ENCODE measurements around the gene RPL32.
"Not testable (repeated sequence)": the region's sequence is repeated elsewhere in the genome, so short reads cannot be mapped to it uniquely, and the experiment has no call there.

The RPL32 gene
- 946 to 1,015 reads per million in 2 donors for total RNA-seq

DNA sequence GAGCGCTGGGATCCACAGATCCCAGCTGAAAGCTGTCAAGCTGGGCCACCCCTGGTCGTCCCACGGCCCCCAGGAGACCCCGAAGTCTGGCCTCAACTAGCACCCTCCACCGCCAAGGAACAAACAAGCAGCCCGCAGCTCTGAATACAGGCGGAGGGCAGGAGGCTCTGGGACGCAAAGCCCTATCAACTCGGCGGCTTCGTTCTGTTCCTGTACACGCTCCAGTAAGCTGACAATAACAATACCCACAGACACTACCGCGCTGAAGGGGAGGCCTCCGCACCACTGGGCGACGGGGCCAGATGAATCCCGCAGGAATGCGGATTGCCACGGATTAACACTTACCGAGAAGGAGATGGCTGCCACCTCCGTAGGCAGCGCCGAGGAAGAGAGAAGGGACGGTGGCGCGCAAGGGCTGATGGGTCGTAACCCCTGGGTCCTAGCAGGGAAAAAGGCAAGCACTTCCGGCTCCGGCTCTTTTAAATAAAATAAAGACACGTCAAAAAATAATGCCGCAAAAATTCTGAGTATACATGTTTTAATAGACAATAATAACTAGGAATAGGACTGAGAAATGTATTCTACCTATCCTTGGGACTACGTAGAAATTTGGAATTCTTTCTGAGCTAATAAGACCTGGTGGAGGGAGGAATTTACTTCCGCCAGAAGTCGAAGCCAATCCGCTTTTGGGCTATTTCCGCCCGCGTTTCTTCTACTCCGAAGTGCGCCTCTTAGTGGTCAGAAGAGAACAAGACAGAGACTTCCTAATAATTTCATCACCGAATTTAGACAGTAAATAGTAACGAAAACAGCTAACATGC is at the start of gene RPL32:
Gene RPL32 (minus strand): TSS at position 417 of the 821 bp plus-strand sequence. CDS start 1,328 bp downstream, outside the sequence.
- DNase-seq, result peak; percentile 48

DNA sequence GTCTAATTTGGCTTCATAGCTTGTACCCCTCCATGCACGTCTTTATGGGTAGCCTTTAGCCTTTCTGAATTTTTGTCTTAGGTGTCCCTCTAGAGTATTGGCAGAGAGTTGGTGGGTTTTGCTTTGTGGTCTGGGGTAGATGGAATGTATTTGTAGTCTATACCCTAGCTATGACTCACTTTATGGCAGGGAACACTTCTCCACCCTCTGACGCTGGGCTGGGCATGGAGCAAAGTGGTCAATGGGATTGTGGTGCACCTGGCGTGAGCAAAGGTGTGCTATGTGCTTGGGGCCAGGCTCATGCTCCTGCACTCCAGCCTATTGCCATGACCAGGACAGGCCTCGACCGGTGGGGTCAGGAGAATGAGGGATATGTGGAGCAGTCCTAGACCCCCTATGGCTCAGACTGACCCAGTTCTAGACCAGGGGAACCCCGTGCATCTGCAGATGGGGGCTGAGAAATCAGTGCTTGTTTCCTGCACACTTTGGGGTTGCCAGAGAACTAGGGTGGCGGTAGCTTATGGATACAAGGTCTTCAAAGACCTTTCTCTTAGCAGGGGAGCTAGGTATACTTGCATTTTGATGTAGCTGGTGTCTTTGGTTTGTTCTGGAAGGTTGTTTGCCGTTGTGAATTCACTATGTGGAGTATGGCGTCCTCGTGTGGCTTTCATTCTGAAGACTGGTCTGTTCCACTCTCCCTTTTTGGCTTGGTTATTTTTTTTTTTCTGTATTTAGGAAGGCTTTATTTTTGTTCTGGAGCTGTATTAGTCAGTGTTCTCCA is 49.4 kb upstream of the RPL32 start:
- no peak for DNase-seq

DNA sequence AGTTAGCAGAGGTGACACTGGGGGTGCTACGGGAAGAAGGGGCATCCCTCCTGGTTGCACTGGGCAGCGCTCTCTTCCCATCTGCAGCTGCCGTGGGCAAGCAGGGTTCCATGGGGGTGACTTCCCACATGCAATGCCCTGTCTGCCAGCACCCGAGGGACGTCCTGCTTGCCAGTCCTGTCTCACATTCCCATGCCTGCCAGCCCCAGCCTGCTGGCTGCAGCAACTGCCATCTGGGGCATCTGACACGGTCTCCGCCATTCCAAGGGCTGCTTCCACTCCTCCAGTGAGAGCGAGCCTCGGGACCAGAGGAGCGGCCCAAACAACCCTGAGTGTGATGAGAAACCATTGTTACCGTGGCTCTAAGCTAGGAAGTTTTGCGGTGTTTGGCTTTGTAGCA is 45.4 kb upstream of the RPL32 start:
- no peak for DNase-seq

DNA sequence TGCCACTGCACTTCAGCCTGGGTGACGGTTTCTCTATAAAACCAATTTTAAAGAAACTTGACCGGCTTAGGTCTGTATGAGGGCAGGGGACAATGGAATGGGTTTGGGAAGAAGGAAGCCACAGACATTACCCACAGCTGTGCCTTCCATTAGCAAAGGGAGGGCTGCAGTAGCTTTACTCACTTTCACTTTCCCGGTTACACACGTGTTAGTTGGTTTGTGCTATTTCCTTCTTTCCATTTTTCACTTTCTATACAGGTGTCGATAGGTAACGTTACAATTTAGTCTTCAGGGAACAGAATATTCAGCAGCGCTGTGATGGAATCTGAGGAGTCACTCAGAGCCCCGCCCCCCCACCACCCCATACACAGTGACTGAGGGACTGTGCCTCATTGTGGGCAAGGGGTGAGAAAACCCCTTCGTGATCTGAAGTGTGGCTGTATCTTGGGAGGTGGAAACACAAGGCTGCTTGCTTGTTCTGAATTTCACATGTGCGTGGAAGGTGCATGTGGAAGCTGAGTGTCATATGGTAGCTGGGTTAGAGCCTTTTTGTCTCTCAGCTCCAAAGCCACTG is 44.8 kb upstream of the RPL32 start:
- DNase-seq, result no peak

DNA sequence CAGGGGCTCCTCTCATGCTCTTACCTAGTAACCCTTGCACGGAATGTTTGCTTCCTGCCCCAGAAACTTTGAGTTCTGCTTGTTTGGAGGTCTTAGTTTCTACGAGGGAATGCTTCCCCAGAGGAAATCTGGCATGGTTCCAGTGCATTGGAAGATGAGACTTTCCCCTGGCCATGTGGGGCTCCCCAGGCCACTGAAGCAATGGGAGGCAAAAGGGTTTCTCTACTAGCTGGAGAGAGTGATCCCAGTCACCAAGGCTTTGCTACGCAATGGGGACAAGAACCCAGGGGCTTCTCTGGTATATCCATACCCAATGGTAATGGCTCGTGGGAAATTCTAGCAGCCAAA is 44.2 kb upstream of the RPL32 start:
- DNase-seq, result no peak

DNA sequence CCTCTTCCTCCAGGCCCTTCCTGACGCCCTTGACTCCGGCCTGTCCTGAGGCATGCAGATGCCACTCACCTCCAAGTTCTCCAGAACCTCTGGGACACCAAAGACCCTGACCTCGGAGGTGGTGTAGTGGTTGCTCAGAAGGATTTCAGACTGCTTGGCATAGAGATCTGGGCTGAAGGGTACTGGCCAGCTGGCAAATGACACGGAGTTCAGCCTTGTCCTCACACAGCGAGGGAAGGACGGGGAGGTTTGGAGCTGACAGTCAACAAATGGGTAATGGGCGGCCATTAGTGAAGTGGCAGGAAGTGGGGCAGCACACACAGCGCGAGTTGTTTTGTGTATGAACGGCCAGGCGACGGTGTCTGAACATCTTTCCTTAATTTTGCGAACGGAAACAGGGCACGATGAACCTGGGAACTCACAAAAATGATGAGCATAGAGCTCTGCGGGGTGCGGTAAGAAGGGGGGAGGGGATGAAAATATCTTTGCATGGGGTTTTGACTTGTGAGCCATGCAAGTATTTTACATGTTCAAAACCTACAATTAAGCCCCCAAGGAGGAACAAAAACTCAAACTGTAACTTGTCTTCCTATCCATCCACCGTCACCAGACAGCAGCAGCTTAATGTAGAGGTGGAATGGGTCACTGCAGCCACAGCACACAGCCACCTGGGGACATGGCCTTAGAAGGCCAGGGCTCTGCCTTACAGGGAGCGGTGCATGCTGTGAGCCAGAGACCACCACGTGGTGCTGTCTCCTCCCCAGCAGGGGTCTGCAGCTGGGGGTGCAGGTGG is 43.6 kb upstream of the RPL32 start:
- DNase-seq, result no peak

DNA sequence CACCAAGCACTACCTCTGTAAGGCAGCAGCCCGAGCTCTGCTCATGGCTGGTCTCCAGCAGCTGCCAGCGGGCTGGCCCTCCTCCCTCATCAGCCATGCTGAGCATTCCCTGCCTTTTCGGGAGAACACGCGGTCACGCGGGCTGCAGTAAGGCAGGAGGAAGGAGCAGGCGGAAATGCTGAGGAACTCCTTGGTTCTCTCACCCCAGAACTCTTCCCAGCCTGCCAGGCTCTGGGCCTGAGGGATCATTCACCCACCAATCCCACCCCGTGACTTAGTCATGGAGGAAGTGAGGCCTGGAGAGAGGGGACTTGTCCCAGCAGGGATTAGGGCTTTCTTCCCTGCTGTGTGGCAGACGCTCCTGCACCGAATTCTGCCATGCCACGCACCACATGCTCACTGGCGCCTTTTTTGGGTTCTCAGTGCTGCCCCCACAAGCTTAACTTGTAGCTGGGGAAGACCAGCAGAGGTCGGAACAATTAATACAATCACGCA is 42.9 kb upstream of the RPL32 start:
- no peak for DNase-seq

DNA sequence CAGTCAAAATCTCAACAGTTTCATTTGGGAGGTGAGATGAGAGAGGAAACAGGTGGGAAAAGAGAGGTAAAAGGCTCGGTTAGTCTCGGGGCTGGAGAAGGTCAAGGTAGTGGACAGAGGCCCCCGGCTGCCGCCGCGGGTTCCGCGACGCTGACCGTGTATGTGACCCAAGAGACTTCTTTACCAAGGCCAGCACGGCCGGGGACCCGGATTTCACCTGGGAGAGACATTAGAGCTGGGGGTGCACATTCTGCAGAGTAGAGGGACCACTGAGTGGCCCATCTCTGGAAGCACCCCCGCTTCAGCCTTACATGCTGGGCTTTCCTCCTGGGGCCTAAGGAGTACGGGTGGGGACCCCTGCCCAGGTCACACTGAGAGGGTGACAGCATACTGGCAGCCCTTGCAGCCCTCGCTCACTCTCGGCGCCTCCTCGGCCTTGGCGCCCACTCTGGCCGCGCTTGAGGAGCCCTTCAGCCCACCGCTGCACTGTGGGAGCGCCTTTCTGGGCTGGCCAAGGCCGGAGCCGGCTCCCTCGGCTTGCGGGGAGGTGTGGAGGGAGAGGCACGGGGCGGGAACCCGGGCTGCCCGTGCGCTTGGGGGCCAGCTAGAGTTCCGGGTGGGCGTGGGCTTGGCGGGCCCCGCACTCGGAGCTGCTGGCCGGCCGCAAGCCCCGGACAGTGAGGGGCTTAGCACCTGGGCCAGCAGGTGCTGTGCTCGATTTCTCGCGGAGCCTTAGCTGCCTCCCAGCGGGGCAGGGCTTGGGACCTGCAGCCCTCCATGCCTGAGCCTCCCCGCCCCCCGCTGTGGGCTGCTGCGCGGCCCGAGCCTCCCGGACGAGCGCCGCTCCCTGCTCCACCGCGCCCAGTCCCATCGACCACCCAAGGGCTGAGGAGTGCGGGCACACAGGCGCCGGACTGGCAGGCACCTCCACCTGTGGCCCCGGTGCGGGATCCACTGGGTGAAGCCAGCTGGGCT is 41.3 kb upstream of the RPL32 start:
- DNase-seq, result no peak

DNA sequence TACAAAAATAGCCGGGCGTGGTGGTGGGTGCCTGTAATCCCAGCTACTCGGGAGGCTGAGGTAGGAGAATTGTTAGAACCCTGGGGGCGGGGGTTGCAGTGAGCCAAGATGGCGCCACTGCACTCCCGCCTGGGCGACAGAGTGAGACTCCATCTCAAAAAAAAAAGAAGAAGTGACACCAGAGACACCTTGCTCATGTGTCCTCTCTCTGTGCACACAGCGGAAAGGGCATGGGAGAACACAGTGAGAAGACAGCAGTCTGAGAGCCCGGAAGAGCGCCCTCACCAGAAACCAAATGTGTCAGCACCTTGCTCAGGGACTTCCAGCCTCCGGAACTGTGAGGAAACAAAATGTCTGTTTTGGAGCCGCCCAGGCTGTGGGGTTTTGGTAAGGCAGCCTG is 40.5 kb upstream of the RPL32 start:
- not testable (repeated sequence) for DNase-seq

DNA sequence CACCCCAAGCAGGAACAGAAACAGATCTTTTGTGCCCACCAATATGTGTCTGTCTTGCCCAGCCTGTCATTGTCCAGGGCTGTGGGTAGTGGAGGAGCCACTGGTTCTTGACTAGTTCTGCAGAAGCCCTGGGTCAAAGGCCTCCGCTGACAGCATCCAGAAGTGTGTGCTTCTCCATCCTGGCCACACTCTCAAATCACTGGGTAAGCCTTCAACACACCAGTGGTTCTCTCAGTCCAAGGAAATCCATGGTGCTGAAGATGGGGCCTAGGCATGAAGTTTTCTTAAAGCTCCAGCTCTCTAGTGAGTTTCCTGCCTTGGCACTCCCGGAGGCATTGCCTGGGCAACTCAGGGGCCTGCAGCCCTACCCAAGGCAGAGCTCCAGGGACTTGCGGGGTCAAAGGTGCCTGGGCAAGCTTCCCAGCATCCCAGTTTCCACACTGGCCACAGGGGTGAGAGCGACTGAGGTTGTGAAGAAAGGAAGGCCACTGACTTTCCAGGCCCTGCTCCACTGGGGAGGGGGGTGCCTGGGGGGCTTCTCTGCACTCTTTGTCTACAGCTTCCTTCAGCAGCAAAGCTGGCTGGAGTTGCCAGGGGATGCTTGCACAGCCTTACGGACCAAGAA is 37.9 kb upstream of the RPL32 start:
- DNase-seq, result no peak

DNA sequence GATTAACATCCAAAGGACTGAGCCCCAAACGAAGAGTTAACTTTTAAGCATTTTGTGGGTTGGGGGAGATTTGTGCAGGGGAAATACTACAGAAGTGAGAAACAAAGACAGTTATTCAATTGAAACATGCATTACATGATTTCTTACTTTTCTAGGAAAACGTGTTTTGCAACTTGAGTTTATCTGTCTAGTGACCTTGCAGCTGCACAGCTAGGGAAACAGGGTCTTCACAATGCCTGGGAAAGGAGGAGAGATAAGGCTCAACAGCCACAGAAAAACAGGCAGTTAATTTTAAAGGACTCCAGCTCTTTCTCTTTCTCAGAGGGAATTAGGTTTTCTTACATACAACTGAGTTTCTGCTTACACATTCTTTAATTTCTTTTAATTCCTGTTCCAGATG is 37.4 kb upstream of the RPL32 start:
- not testable (repeated sequence) for DNase-seq

DNA sequence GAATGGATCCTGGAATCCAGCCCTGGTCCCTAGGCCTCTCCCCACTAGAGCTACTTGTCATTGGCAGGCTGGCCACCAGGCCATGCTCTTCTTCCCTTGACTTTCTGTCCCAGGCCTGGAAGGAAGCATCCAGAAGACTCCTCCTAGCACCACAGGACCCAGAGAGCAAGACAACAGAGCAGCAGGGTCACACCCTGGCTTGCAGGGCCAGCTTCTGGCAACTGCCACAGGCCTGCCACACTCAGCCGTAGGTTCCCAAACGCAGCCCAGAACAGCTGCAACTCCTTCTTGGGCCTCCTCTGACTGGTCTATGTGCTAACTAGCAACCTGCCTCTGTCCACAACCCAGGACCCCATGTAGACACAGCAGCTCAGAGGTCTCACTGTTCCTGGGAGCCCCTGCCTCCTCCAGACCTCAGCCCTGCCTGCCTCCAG is 36.8 kb upstream of the RPL32 start:
- DNase-seq, result no peak

DNA sequence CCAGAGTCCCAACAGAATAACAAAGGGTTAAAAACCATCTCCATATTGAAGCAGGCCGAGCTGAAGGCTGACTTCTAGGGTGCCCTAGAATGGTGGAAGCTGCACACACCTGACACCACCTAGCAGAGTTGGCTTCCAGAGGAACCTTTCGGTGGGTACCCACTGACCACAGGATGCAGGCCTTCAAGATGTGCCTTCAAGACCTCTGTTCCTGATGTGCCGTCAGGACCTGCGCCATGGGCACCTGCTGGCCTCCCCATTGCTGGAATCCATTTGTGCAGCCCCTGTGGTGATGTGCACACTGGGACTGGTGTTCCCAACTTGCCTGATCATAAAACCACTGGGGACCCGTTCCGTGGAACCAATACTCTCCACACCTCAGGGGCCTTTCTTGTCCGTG is 35.7 kb upstream of the RPL32 start:
- DNase-seq, result no peak

DNA sequence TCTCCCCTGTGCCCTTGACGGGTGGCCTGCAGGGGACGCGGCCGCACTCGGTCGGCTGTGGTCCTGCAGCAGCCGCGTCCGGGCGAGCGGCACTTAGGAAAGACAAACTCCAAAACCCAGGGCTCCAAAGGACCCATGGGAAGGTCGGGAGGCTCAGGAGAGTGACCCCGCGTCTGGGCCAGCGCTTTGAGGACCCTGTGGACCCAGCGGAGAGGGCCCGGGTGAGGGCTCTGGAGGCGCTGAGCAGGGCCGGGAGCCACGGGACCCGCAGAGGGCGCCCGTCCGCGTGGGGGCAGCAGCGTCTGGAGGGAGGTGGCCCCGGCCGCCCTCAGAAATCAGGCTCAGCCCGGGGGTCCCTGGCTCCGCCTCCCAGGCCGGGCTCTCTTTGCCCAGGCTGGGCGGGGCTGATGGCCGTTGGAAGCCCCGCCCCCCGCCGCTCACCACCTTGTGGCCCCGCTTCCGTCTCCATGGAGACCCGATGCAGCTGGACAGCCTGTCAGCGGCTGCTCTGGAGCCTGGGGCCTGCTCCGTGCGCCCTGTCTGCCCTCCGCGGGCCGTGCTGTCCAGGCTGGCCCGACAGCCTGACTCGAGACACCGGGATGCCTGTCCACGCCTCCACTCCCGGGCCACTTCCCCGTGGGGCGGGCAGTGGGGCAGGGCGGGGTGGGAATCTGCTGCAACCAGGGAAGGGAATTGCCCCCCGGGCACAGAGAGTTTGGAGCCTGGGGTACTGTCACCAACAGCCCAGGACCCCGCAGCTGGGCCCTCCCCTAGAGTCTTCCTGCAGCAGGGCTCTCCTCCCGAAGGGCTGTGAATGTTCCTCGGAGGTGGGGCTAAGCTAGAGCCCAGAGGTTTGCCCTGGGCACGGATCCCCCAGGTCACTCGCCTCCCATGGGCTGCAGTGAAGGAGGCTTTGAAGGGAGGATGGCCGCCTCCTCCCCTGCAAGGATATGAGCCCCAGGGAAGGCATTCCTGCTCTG is 34.8 kb upstream of the RPL32 start:
- DNase-seq, result peak; percentile 22

DNA sequence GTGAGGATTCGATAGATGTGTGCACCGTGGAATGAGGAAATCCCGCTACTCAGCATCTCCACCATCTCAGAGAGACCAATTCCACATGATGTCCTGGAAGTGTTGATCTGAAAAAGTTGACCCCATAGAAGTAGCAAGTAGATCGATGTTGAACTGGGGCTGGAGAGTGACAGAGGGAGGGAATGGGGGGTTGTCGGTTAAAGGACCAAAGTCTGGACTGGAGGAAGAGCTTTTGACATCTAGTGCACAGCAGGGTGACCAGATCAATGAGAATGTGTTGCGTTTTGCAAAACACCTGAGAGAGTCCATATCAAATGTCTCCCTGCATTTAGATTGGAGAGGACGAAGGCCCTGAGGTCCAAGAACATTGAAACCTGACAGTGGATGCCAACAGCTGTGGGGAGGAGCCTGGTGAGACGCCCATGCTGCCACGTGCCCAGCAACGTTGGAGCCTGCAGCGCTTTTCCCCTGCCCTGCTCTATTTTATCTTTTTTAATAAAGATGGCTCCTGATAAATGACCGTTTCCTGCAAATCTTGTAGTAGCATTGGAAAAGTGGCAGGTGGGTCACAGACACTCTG is 30.1 kb upstream of the RPL32 start:
- DNase-seq, result no peak

DNA sequence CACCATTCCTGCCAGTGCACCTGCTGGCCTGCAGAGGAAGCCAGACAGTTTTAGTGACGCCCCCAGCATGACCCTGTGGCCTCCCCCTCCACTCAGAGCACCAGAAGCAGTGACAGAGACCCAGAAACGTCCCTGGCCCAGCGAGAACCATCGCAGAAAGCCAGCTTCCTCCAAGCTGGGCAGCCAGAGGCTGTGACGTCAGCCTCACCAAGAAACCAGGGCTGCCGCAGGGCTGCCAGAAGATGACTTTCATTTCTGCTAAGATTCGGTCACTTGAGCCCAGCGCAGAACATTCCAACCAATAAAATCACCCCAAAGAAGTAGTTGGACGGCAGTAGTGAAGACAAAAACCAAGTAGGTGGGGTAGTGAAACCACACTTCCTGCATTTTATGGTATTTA is 29.6 kb upstream of the RPL32 start:
- DNase-seq, result peak; percentile 14

DNA sequence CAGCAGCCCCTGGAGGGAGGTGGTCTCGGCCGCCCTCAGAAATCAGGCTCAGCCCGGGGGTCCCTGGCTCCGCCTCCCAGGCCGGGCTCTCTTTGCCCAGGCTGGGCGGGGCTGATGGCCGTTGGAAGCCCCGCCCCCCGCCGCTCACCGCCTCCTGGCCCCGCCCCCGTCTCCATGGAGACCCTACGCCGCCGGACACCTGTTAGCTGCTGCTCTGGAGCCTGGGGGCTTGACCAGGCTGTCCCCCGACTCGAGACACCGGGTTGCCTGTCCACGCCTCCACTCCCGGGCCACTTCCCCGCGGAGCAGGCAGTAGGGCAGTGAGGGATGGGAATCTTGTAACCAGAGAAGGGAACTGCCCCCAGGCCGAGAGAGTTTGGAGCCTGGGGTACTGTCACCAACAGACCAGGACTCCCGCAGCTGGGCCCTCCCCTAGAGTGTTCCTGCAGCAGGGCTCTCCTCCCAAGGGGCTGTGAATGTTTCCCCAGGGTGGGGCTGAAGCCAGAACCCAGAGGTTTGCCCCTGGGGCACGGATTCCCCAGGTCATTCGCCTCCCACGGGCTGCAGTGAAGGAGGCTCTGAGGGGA is 27.8 kb upstream of the RPL32 start:
- DNase-seq, result no peak

DNA sequence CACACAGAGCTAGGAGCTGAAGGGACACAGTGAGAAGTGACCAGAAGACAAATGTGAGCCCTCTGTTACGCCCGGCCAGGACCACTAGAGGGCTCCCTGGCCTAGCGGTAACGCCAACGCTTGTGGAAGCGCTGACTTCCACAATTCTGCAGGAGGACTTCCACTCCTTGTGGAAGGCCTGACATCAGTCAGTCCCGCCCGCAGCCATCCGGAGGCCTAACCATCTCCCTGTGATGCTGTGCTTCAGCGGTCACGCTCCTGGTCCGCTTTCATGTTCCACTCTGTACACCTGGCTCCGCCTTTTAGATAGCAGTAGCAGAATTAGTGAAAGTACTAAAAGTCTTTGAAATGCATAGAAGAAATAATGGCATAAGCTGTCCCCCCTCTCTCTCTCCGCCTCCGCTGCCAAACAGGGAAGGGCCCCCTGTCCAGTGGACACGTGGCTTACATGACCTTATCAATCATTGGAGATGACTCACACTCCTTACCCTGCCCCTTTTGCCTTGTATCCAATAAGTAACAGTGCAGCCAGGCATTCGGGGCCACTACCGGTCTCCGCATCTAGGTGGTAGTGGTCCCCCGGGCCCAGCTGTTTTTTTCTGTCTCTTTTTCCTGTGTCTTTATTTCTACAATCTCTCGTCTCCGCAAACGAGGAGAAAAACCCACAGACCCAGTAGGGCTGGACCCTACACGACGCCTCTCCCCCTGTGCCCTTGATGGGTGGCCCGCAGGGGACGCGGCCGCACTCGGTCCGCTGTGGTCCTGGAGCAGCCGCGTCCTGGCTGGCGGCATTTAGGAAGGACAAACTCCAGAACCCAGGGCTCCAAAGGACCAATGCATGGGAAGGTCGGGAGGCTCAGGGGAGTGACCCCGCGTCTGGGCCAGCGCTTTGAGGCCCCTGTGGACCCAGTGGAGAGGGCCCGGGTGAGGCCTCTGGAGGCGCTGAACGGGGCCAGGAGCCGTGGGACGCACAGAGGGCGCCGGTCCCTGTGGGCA is 27.0 kb upstream of the RPL32 start:
- DNase-seq, result no peak
